H9 (cell line): Measurements from ENCODE around the gene MGA. TPM values are rescaled to one million over a fixed set of nuclear protein-coding genes. Genes with fewer than 3 reads are reported as not detected.

ENCODE experiments used
- DNase-seq: peaks from one replicate; pipeline ENCODE4 v3.0.0-alpha.2; 2017
- H2AFZ ChIP-seq: one replicate; pipeline ENCODE4 v1.6.1; 2013; ENCODE audit warnings: mild to moderate bottlenecking, low read length, control low read depth, moderate library complexity
- H2AK5ac ChIP-seq: 2 replicates; pipeline ENCODE4 v1.6.1; 2013; ENCODE audit warnings: low read length, control low read depth, mixed read lengths; ENCODE audit not compliant: insufficient read length
- H2BK120ac ChIP-seq: one replicate; pipeline ENCODE4 v1.6.1; 2013; ENCODE audit warnings: low read depth, mild to moderate bottlenecking, low read length, control low read depth, inconsistent platforms; ENCODE audit not compliant: poor library complexity, severe bottlenecking
- H2BK12ac ChIP-seq: 2 replicates; pipeline ENCODE4 v1.6.1; 2013; ENCODE audit warnings: low read length, control low read depth, mixed read lengths, low read depth; ENCODE audit not compliant: insufficient read length
- H2BK15ac ChIP-seq: 2 replicates; pipeline ENCODE4 v1.6.1; 2013; ENCODE audit warnings: low read depth, low read length, control low read depth
- H2BK20ac ChIP-seq: one replicate; pipeline ENCODE4 v1.6.1; 2013; ENCODE audit warnings: low read depth, mild to moderate bottlenecking, low read length, control low read depth, inconsistent platforms; ENCODE audit not compliant: poor library complexity, severe bottlenecking
- H2BK5ac ChIP-seq: 2 replicates; pipeline ENCODE4 v1.6.1; 2013; ENCODE audit warnings: low read length, control low read depth, mixed read lengths; ENCODE audit not compliant: insufficient read length
- H3K14ac ChIP-seq: 2 replicates; pipeline ENCODE4 v1.6.1; 2013; ENCODE audit warnings: low read length, control low read depth; ENCODE audit not compliant: insufficient read depth
- H3K18ac ChIP-seq: 2 replicates; pipeline ENCODE4 v1.6.1; 2013; ENCODE audit warnings: low read depth, mild to moderate bottlenecking, mixed read lengths, low read length, control low read depth; ENCODE audit not compliant: insufficient read length
- H3K23ac ChIP-seq: 2 replicates; pipeline ENCODE4 v1.6.1; 2013; ENCODE audit warnings: low read length, control low read depth, mixed read lengths, low read depth; ENCODE audit not compliant: insufficient read length
- H3K23me2 ChIP-seq: 2 replicates; pipeline ENCODE4 v1.6.1; 2013; ENCODE audit warnings: low read depth, mild to moderate bottlenecking, mixed read lengths, low read length, control low read depth; ENCODE audit not compliant: insufficient read length, poor library complexity, severe bottlenecking
- H3K27ac ChIP-seq: 2 replicates; pipeline ENCODE4 v1.5.1; 2013; ENCODE audit warnings: low read length, control low read depth, mixed read lengths, low read depth; ENCODE audit not compliant: insufficient read length
- H3K27me3 ChIP-seq: 2 replicates; pipeline ENCODE4 v1.6.1; 2013; ENCODE audit warnings: low read length, control low read depth, inconsistent platforms; ENCODE audit not compliant: insufficient read depth
- H3K4ac ChIP-seq: 2 replicates; pipeline ENCODE4 v1.6.1; 2013; ENCODE audit warnings: low read depth, mild to moderate bottlenecking, control low read depth, inconsistent platforms, low read length, moderate library complexity
- H3K4me1 ChIP-seq: 2 replicates; pipeline ENCODE4 v1.6.1; 2013; ENCODE audit warnings: low read length, control low read depth, inconsistent platforms; ENCODE audit not compliant: insufficient read depth
- H3K4me2 ChIP-seq: 2 replicates; pipeline ENCODE4 v1.6.1; 2013; ENCODE audit warnings: low read length, control low read depth, mixed read lengths; ENCODE audit not compliant: insufficient read length, insufficient read depth
- H3K56ac ChIP-seq: 2 replicates; pipeline ENCODE4 v1.6.1; 2013; ENCODE audit warnings: low read depth, mild to moderate bottlenecking, mixed read lengths, low read length, control low read depth; ENCODE audit not compliant: insufficient read length
- H3K79me1 ChIP-seq: 2 replicates; pipeline ENCODE4 v1.6.1; 2013; ENCODE audit warnings: low read depth, mild to moderate bottlenecking, moderate library complexity, low read length, control low read depth, inconsistent platforms; ENCODE audit not compliant: insufficient read depth, poor library complexity, severe bottlenecking
- H3K79me2 ChIP-seq: 2 replicates; pipeline ENCODE4 v1.6.1; 2013; ENCODE audit warnings: low read length, control low read depth, inconsistent platforms; ENCODE audit not compliant: insufficient read depth
- H3K9ac ChIP-seq: 2 replicates; pipeline ENCODE4 v1.6.1; 2013; ENCODE audit warnings: low read length, control low read depth, mixed read lengths; ENCODE audit not compliant: insufficient read length; ENCODE audit errors: extremely low read depth
- H3K9me3 ChIP-seq: one replicate; pipeline ENCODE4 v1.6.1; 2013; ENCODE audit warnings: low read depth, low read length, inconsistent platforms; ENCODE audit not compliant: control insufficient read depth
- H3T11ph ChIP-seq: one replicate; pipeline ENCODE4 v1.6.1; 2013; ENCODE audit warnings: mild to moderate bottlenecking, low read length, control low read depth, inconsistent platforms
- H4K20me1 ChIP-seq: one replicate; pipeline ENCODE4 v1.6.1; 2013; ENCODE audit not compliant: control insufficient read depth, insufficient read length, insufficient read depth
- H4K5ac ChIP-seq: 2 replicates; pipeline ENCODE4 v1.6.1; 2013; ENCODE audit warnings: low read depth, mild to moderate bottlenecking, mixed read lengths, low read length, control low read depth; ENCODE audit not compliant: insufficient read length
- H4K8ac ChIP-seq: replicated peaks from 2 replicates; pipeline ENCODE4 v1.6.1; 2013; ENCODE audit warnings: low read length, control low read depth, mixed read lengths, low read depth; ENCODE audit not compliant: insufficient read length
- H4K91ac ChIP-seq: 2 replicates; pipeline ENCODE4 v1.6.1; 2013; ENCODE audit warnings: low read depth, mild to moderate bottlenecking, moderate library complexity, mixed read lengths, low read length, control low read depth; ENCODE audit not compliant: insufficient read length
- H3K27ac Mint-ChIP-seq, 3 experiments: 2 replicates in 2 of 3; 3 replicates in 1 of 3; pipeline ENCODE4 v1.8.0; 2020 to 2021; ENCODE audit warnings: mixed read lengths in 3 of 3, mild to moderate bottlenecking in 1 of 3, moderate library complexity in 1 of 3
- H3K27me3 Mint-ChIP-seq: 2 replicates; pipeline ENCODE4 v1.8.0; 2021; ENCODE audit warnings: low read depth, mild to moderate bottlenecking, moderate library complexity, mixed read lengths
- H3K36me3 Mint-ChIP-seq, 3 experiments: 2 replicates in 2 of 3; 3 replicates in 1 of 3; pipeline ENCODE4 v1.8.0; 2020 to 2021; ENCODE audit warnings: low read depth in 3 of 3, mixed read lengths in 3 of 3; ENCODE audit not compliant: insufficient read depth in 1 of 3
- H3K4me1 Mint-ChIP-seq, 2 experiments: 2 replicates each; pipeline ENCODE4 v1.8.0; 2020; ENCODE audit warnings: mixed read lengths in 2 of 2
- H3K4me3 Mint-ChIP-seq, 2 experiments: 2 replicates in 1 of 2; 3 replicates in 1 of 2; pipeline ENCODE4 v1.8.0; 2020 to 2021; ENCODE audit warnings: mild to moderate bottlenecking in 2 of 2, mixed read lengths in 2 of 2, moderate library complexity in 1 of 2
- H3K9me3 Mint-ChIP-seq, 2 experiments: 2 replicates in 1 of 2; 3 replicates in 1 of 2; pipeline ENCODE4 v1.8.0; 2020; ENCODE audit warnings: mild to moderate bottlenecking in 2 of 2, mixed read lengths in 2 of 2, moderate library complexity in 1 of 2
- WGBS: extraction: QIAGEN DNeasy Blood & Tissue Kit; methylation state at CpG from one replicate; pipeline ENCODE4 v1.1.7; 2013; ENCODE audit warnings: missing lambda C conversion rate, low lambda C conversion rate, mixed read lengths; ENCODE audit not compliant: insufficient read length; ENCODE audit errors: extremely low coverage; 5-methylcytosine and 5-hydroxymethylcytosine counted together
- total RNA-seq: library from RNA; stranded (reverse); gene quantifications from 2 replicates; pipeline ENCODE4 v1.2.1, GENCODE V29; 2021
- TF ChIP-seq, protein P1 (sequence below): fragments of 200-600 bp; sonication (generic); conservative IDR thresholded peaks from 3 replicates; pipeline ENCODE4 v1.8.0; 2021; ENCODE audit warnings: antibody characterized with exemption, mild to moderate bottlenecking

The MGA gene
- total RNA-seq, 1 experiment from 2014 or later: 62.7 TPM

DNA sequence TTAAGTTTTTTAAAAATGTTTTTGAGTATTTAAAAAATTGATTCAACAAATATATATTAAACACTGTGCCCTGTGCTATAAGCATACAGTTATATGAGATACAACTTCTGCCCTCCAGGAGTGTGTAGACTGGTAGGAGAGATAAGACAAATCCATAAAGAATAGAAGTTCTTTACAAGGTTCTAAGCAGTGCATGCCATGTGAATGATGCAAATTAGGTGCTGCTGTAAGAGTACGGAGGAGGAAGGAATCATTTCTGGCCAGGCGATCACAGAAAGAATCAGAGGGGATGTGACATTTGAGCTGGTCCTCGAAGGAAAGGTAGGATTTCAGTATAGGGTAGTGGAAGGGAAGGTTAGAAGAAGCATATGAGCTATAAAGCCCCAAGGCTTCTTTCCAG lies 128.1 kb downstream of the MGA start:
- Histone ChIP-seq H2BK20ac (no peak overlapping the region), H2AK5ac (no peak overlapping the region), H3K27ac (no peak overlapping the region), H2BK12ac (no peak overlapping the region), H2BK120ac (no peak overlapping the region), H4K5ac (no peak overlapping the region), H3K56ac (no peak overlapping the region), H3K9me3 (no peaks in the 10 kb centered on the region), H3K4me2 (no peak overlapping the region), H3K79me2 (no peaks in the 10 kb centered on the region; the same call in 1 of the 2 replicates), H4K8ac (no peak overlapping the region), H3K9ac (no peak overlapping the region), H3K14ac (no peak overlapping the region), H3K18ac (no peak overlapping the region), H3K23me2 (no peaks in the 10 kb centered on the region), H2AFZ (no peak overlapping the region), H3K23ac (no peak overlapping the region), H2BK5ac (no peak overlapping the region), H4K20me1 (no peaks in the 10 kb centered on the region), H4K91ac (no peak overlapping the region), H3K4me1 (peaks cover 22% of the 10 kb centered on the region), H3K4ac (no peak overlapping the region), H3K27me3 (no peaks in the 10 kb centered on the region), H2BK15ac (no peak overlapping the region), H3T11ph (no peak overlapping the region), H3K79me1 (no peaks in the 10 kb centered on the region)
- Mint-ChIP-seq H3K27me3 (no peaks in the 10 kb centered on the region), H3K27ac (no peak overlapping the region), H3K4me1 (peaks cover 30 to 33% of the 10 kb centered on the region in 2 experiments), H3K9me3 (no peaks in the 10 kb centered on the region), H3K36me3 (peaks cover 0 to 2% (median 0%) of the 10 kb centered on the region in 3 experiments; a peak in 1 of 7 replicates), H3K4me3 (no peak overlapping the region)
- no peak for DNase-seq
- no CpG with 5 or more reads among the region's 3 CpGs for WGBS
- TF ChIP-seq, protein P1, sequence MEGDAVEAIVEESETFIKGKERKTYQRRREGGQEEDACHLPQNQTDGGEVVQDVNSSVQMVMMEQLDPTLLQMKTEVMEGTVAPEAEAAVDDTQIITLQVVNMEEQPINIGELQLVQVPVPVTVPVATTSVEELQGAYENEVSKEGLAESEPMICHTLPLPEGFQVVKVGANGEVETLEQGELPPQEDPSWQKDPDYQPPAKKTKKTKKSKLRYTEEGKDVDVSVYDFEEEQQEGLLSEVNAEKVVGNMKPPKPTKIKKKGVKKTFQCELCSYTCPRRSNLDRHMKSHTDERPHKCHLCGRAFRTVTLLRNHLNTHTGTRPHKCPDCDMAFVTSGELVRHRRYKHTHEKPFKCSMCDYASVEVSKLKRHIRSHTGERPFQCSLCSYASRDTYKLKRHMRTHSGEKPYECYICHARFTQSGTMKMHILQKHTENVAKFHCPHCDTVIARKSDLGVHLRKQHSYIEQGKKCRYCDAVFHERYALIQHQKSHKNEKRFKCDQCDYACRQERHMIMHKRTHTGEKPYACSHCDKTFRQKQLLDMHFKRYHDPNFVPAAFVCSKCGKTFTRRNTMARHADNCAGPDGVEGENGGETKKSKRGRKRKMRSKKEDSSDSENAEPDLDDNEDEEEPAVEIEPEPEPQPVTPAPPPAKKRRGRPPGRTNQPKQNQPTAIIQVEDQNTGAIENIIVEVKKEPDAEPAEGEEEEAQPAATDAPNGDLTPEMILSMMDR: no peak
